Nephron progenitor cell (in vitro differentiated cells): Measurements from ENCODE around the gene WNT10A.

Source experiments
- DNase-seq: peaks from one replicate; pipeline ENCODE4 v3.0.0; 2021
- H3K27ac Mint-ChIP-seq: 2 replicates; pipeline ENCODE4 v1.8.0; 2021; ENCODE audit warnings: mild to moderate bottlenecking, moderate library complexity, mixed read lengths
- H3K27me3 Mint-ChIP-seq: 2 replicates; pipeline ENCODE4 v1.8.0; 2021; ENCODE audit warnings: mild to moderate bottlenecking, low read depth, mixed read lengths; ENCODE audit not compliant: poor library complexity
- H3K36me3 Mint-ChIP-seq: 2 replicates; pipeline ENCODE4 v1.8.0; 2021; ENCODE audit warnings: low read depth, mixed read lengths
- H3K4me1 Mint-ChIP-seq: 2 replicates; pipeline ENCODE4 v1.8.0; 2021; ENCODE audit warnings: mixed read lengths
- H3K4me3 Mint-ChIP-seq: 2 replicates; pipeline ENCODE4 v1.8.0; 2021; ENCODE audit warnings: mild to moderate bottlenecking, moderate library complexity, mixed read lengths
- H3K9me3 Mint-ChIP-seq: 2 replicates; pipeline ENCODE4 v1.8.0; 2021; ENCODE audit warnings: mild to moderate bottlenecking, moderate library complexity, mixed read lengths
- CTCF ChIP-seq: fragments of 200-600 bp; sonication (generic); IDR thresholded peaks from 2 replicates; pipeline ENCODE4 v1.5.0; 2021; ENCODE audit warnings: antibody characterized with exemption

The WNT10A gene

GRCh38 chr2:218877331-218877730 lies 3.3 kb upstream of the WNT10A start:
- no peak for DNase-seq
- Mint-ChIP-seq H3K36me3 (no peaks in the 10 kb centered on the region), H3K27me3 (peaks cover 97% of the 10 kb centered on the region), H3K27ac (no peak overlapping the region), H3K9me3 (no peaks in the 10 kb centered on the region), H3K4me1 (peaks cover 19% of the 10 kb centered on the region), H3K4me3 (no peak overlapping the region)
- TF ChIP-seq CTCF = no peak

GRCh38 chr2:218877891-218878290 lies 2.8 kb upstream of the WNT10A start:
- no peak overlapping the region for H3K27ac Mint-ChIP-seq
- no peak for TF ChIP-seq CTCF

GRCh38 chr2:218878486-218878885 lies 2.2 kb upstream of the WNT10A start:
- no peak for DNase-seq
- H3K4me1 Mint-ChIP-seq = peaks cover 18% of the 10 kb centered on the region
- TF ChIP-seq CTCF = no peak
- no peaks in the 10 kb centered on the region for H3K9me3 Mint-ChIP-seq
- peaks cover 96% of the 10 kb centered on the region for H3K27me3 Mint-ChIP-seq
- H3K4me3 Mint-ChIP-seq = no peak overlapping the region
- no peak overlapping the region for H3K27ac Mint-ChIP-seq
- no peaks in the 10 kb centered on the region for H3K36me3 Mint-ChIP-seq

More at GRCh38 chr2:218877891-218878290, 2.8 kb upstream of the WNT10A start:
- no peak for DNase-seq
- Mint-ChIP-seq H3K4me3 (no peak overlapping the region), H3K4me1 (peaks cover 18% of the 10 kb centered on the region), H3K9me3 (no peaks in the 10 kb centered on the region), H3K27me3 (peaks cover 97% of the 10 kb centered on the region), H3K36me3 (no peaks in the 10 kb centered on the region)

- DNase-seq = no peak
- H3K27ac Mint-ChIP-seq = no peak overlapping the region
- no peaks in the 10 kb centered on the region for H3K36me3 Mint-ChIP-seq
- no peak for TF ChIP-seq CTCF
- H3K4me1 Mint-ChIP-seq = peaks cover 18% of the 10 kb centered on the region
- peaks cover 94% of the 10 kb centered on the region for H3K27me3 Mint-ChIP-seq
- H3K9me3 Mint-ChIP-seq = no peaks in the 10 kb centered on the region
- H3K4me3 Mint-ChIP-seq = no peak overlapping the region
Measured at GRCh38 chr2:218878926-218879761, 1.5 kb upstream of the WNT10A start.

- H3K4me1 Mint-ChIP-seq = peaks cover 18% of the 10 kb centered on the region
- H3K36me3 Mint-ChIP-seq = no peaks in the 10 kb centered on the region
- H3K27me3 Mint-ChIP-seq = peaks cover 94% of the 10 kb centered on the region
- no peak overlapping the region for H3K4me3 Mint-ChIP-seq
- TF ChIP-seq CTCF = no peak
- no peak for DNase-seq
- H3K27ac Mint-ChIP-seq = no peak overlapping the region
- H3K9me3 Mint-ChIP-seq = no peaks in the 10 kb centered on the region
Measured at GRCh38 chr2:218879776-218880101, 913 bp upstream of the WNT10A start.
